HUDEP-2 (cell line): ENCODE results near the gene TIMM50.

Experiments
- DNase-seq, 76 experiments: peaks; one replicate each; lab custom pipeline; 2025; ENCODE audit not compliant: unreplicated experiment in 76 of 76; lab: John Stamatoyannopoulos, UW

The TIMM50 gene

GRCh38 chr19:39498798-39499642 lies 18.4 kb downstream of the TIMM50 start, which contains the start of gene DLL3:
TSS of gene DLL3 (plus strand) at chr19:39498947. CDS start at chr19:39498975, 28 bp downstream.
- DNase-seq: peak in 5 of 76 experiments; percentile 9 to 19 (median 14)

GRCh38 chr19:39499932-39500331 lies 19.3 kb downstream of the TIMM50 start:
- no peak for DNase-seq

- DNase-seq: no peak
These were observed 19.9 kb downstream of the TIMM50 start for GRCh38 chr19:39500543-39500942.

- DNase-seq: no peak
These were observed 20.7 kb downstream of the TIMM50 start for GRCh38 chr19:39501340-39501739.

- peak in 70 of 76 experiments; percentile 20 to 87 (median 68) for DNase-seq
These were observed 22.2 kb downstream of the TIMM50 start for GRCh38 chr19:39502640-39503417.

GRCh38 chr19:39506598-39506943 lies 25.9 kb downstream of the TIMM50 start:
- DNase-seq: no peak

- peak in 67 of 76 experiments; percentile 14 to 82 (median 61) for DNase-seq
These were observed 26.5 kb downstream of the TIMM50 start for GRCh38 chr19:39506944-39507714.

DNA sequence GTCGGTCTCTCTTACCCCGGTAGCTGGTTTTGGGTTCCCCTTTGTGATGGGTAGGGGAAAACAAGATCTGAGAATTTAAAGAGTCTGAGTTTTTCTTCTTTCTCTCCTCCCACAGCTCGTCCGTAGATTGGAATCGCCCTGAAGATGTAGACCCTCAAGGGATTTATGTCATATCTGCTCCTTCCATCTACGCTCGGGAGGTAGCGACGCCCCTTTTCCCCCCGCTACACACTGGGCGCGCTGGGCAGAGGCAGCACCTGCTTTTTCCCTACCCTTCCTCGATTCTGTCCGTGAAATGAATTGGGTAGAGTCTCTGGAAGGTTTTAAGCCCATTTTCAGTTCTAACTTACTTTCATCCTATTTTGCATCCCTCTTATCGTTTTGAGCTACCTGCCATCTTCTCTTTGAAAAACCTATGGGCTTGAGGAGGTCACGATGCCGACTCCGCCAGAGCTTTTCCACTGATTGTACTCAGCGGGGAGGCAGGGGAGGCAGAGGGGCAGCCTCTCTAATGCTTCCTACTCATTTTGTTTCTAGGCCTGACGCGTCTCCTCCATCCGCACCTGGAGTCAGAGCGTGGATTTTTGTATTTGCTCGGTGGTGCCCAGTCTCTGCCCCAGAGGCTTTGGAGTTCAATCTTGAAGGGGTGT lies 27.2 kb downstream of the TIMM50 start:
- no peak for DNase-seq

DNA sequence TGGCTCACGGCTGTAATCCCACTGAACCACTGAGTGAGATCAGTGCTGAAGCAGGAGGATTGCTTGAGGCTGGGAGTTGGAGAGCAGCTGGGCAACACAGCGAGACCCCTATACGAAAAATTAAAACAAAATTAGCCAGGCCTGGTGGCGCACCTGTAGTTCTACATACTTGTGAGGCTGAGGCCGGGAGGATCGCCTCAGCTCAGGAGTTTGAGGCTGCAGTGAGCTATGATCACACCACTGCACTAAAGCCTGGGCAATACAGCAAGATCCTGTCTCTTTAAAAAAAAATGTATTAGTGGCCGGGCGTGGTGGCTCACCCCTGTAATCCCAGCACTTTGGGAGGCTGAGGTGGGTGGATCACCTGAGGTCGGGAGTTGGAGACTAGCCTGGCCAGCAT lies 28.0 kb downstream of the TIMM50 start:
- DNase-seq: no peak

DNA sequence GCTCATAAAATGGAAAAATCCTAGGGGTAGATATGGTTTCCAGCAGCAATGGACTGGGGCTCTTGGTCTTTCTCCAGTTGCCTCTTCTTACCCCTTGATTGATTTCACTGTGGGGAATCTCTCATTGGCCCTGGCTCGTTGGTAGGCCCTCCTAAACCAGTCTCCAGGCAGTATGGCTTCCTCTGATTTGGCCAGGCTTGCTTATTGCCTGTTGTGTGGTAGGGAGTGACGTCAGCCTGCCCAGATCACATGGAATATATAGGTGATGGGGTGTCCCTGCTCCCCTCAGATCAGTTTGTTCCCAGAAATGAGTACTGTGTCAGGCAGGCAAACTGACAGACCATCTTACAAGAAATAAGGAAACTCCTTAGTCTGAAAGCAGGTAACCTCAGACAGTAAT lies 28.6 kb downstream of the TIMM50 start:
- DNase-seq: no peak

GRCh38 chr19:39512988-39513387 lies 32.4 kb downstream of the TIMM50 start:
- no peak for DNase-seq

GRCh38 chr19:39514840-39515550 lies 34.4 kb downstream of the TIMM50 start, which contains the start of gene SELENOV:
TSS of gene SELENOV (plus strand) at chr19:39515139. CDS start at chr19:39515213, 74 bp downstream.
- no peak for DNase-seq

- DNase-seq: no peak
These were observed 35.0 kb downstream of the TIMM50 start for GRCh38 chr19:39515551-39516191.

DNA sequence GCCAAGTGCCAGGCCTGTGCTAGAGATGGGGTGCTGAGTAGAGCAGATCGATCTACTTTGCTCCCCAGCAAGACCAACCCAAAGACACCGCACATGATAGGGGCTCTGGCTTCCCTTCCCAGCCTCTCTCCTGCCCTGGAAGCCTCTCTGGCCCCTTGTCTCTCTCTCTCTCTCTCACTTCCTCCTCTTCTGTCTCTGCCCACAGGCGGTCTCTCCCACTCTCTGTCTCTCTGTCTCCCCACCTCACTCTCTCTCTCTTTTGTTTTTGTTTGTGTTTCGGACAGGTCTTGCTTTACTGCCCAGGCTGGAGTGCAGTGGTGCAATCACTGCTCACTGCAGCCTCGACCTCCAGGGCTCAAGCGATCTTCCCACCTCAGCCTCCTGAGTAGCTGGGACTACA lies 35.6 kb downstream of the TIMM50 start:
- DNase-seq: no peak

GRCh38 chr19:39517432-39517831 lies 36.8 kb downstream of the TIMM50 start:
- DNase-seq: no peak

- DNase-seq: no peak
These were observed 37.8 kb downstream of the TIMM50 start for GRCh38 chr19:39518458-39518857.

GRCh38 chr19:39518975-39519374 lies 38.3 kb downstream of the TIMM50 start:
- no peak for DNase-seq

GRCh38 chr19:39520541-39521484 lies 40.2 kb downstream of the TIMM50 start:
- DNase-seq: no peak
